ENCODE measurements around the gene CYBC1. TPM values are rescaled to one million over a fixed set of nuclear protein-coding genes. Genes with fewer than 3 reads are reported as not detected.

CYBC1 gene
- total and polyA plus RNA-seq, 2 experiments from 2014 or later, result 61.9 to 76.6 TPM

GRCh38 chr17:82475458-82475857 is 24.9 kb upstream of the CYBC1 start:
- no peak overlapping the region for H2AFZ ChIP-seq
- no peaks in the 10 kb centered on the region for H3K79me2 ChIP-seq
- no peaks in the 10 kb centered on the region for H3K4me1 ChIP-seq (ENCODE audit: insufficient read depth)
- no peaks in the 10 kb centered on the region for H3K36me3 ChIP-seq (replicated peaks; ENCODE audit: insufficient read depth, low read depth)
- no peak overlapping the region for H3K4me3 ChIP-seq
- no peaks in the 10 kb centered on the region for H3K9me2 ChIP-seq (replicated peaks; ENCODE audit: insufficient read depth)
- WGBS (ENCODE audit: low lambda C conversion rate, missing lambda C conversion rate), result 91% methylated on average over 8 of the region's 8 CpGs
- no peak overlapping the region for H3K4me2 ChIP-seq
- no peaks in the 10 kb centered on the region for H3K27me3 ChIP-seq
- no peaks in the 10 kb centered on the region for H3K9me3 ChIP-seq (ENCODE audit: low read depth)
- no peak for DNase-seq (ENCODE audit: low spot score)
- TF ChIP-seq, protein P1, sequence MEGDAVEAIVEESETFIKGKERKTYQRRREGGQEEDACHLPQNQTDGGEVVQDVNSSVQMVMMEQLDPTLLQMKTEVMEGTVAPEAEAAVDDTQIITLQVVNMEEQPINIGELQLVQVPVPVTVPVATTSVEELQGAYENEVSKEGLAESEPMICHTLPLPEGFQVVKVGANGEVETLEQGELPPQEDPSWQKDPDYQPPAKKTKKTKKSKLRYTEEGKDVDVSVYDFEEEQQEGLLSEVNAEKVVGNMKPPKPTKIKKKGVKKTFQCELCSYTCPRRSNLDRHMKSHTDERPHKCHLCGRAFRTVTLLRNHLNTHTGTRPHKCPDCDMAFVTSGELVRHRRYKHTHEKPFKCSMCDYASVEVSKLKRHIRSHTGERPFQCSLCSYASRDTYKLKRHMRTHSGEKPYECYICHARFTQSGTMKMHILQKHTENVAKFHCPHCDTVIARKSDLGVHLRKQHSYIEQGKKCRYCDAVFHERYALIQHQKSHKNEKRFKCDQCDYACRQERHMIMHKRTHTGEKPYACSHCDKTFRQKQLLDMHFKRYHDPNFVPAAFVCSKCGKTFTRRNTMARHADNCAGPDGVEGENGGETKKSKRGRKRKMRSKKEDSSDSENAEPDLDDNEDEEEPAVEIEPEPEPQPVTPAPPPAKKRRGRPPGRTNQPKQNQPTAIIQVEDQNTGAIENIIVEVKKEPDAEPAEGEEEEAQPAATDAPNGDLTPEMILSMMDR (IDR thresholded peaks at IDR 0.05; ENCODE audit: poor library complexity), result no peak
- no peak for TF ChIP-seq EZH2 (IDR thresholded peaks at IDR 0.05; ENCODE audit: borderline replicate concordance)
- TF ChIP-seq EZH2phosphoT487 (IDR thresholded peaks at IDR 0.05; ENCODE audit: low read depth, severe bottlenecking, unreplicated experiment), result no peak
- H4K20me1 ChIP-seq (ENCODE audit: insufficient read depth, poor library complexity, severe bottlenecking), result no peaks in the 10 kb centered on the region
- no peak overlapping the region for H3K27ac ChIP-seq

- DNase-seq (ENCODE audit: low spot score), result no peak
- no peaks in the 10 kb centered on the region for H3K9me3 ChIP-seq (ENCODE audit: low read depth)
- H3K27me3 ChIP-seq, result no peaks in the 10 kb centered on the region
- WGBS (ENCODE audit: low lambda C conversion rate, missing lambda C conversion rate), result 92% methylated on average over 11 of the region's 11 CpGs
- H2AFZ ChIP-seq, result no peak overlapping the region
- H3K9me2 ChIP-seq (replicated peaks; ENCODE audit: insufficient read depth), result no peaks in the 10 kb centered on the region
- H4K20me1 ChIP-seq (ENCODE audit: insufficient read depth, poor library complexity, severe bottlenecking), result no peaks in the 10 kb centered on the region
- no peak overlapping the region for H3K4me2 ChIP-seq
- TF ChIP-seq EZH2 (IDR thresholded peaks at IDR 0.05; ENCODE audit: borderline replicate concordance) (no peak), EZH2phosphoT487 (IDR thresholded peaks at IDR 0.05; ENCODE audit: low read depth, severe bottlenecking, unreplicated experiment) (no peak)
- TF ChIP-seq, protein P1 (IDR thresholded peaks at IDR 0.05; ENCODE audit: poor library complexity), result no peak
- H3K79me2 ChIP-seq, result no peaks in the 10 kb centered on the region
- H3K4me1 ChIP-seq (ENCODE audit: insufficient read depth), result no peaks in the 10 kb centered on the region
- no peak overlapping the region for H3K27ac ChIP-seq
- no peaks in the 10 kb centered on the region for H3K36me3 ChIP-seq (replicated peaks; ENCODE audit: insufficient read depth, low read depth)
- H3K4me3 ChIP-seq, result no peak overlapping the region
Observed at GRCh38 chr17:82474223-82475010, 23.9 kb upstream of the CYBC1 start.

DNA sequence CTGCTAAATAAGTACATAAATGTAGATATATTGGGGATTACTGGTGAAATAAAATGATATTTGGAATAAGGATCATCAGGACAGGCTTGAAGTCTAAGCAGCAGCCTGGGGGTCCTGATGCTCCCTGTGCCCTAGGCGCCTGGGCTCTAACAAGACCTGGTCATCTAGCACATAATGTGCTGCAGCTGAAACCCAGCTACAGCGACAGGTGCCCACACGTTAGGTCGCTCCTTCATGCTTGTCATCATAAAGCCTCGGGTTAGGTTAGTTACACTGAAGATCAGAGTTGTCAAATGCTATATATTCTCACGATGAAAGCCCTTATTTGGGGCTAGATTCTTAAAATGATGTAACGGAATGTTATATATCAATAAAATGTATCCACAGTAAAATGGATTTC is 19.5 kb upstream of the CYBC1 start:
- no peaks in the 10 kb centered on the region for H3K36me3 ChIP-seq (replicated peaks; ENCODE audit: insufficient read depth, low read depth)
- no peak overlapping the region for H2AFZ ChIP-seq
- DNase-seq (ENCODE audit: low spot score), result no peak
- no peaks in the 10 kb centered on the region for H4K20me1 ChIP-seq (ENCODE audit: insufficient read depth, poor library complexity, severe bottlenecking)
- no peaks in the 10 kb centered on the region for H3K4me1 ChIP-seq (ENCODE audit: insufficient read depth)
- no peak overlapping the region for H3K4me3 ChIP-seq
- H3K9me2 ChIP-seq (replicated peaks; ENCODE audit: insufficient read depth), result no peaks in the 10 kb centered on the region
- H3K9me3 ChIP-seq (ENCODE audit: low read depth), result no peaks in the 10 kb centered on the region
- H3K79me2 ChIP-seq, result no peaks in the 10 kb centered on the region
- H3K27ac ChIP-seq, result no peak overlapping the region
- no peaks in the 10 kb centered on the region for H3K27me3 ChIP-seq
- WGBS (ENCODE audit: low lambda C conversion rate, missing lambda C conversion rate), result over 99% methylated on average over 7 of the region's 7 CpGs
- no peak overlapping the region for H3K4me2 ChIP-seq
- no peak for TF ChIP-seq EZH2phosphoT487 (IDR thresholded peaks at IDR 0.05; ENCODE audit: low read depth, severe bottlenecking, unreplicated experiment)
- TF ChIP-seq EZH2 (IDR thresholded peaks at IDR 0.05; ENCODE audit: borderline replicate concordance), result no peak
- TF ChIP-seq, protein P1 (IDR thresholded peaks at IDR 0.05; ENCODE audit: poor library complexity), result no peak

Measured in hepatocyte (in vitro differentiated cells).